Caco-2 (cell line): ENCODE data around the gene KIF13A. TPM values are rescaled to one million over a fixed set of nuclear protein-coding genes. Genes with fewer than 3 reads are reported as not detected.

Experiments used
- BruUV-seq: library from RNA; stranded (reverse); fragments of 400-500 nt; replicated peaks from 2 replicates; lab custom pipeline; 2021; lab: Mats Ljungman, UMichigan
- CTCF ChIA-PET: fragments of 300-600 bp; sonication (Branson Sonifier 250); formaldehyde crosslinking; loops from one replicate; lab custom pipeline; 2022; ENCODE audit warnings: antibody characterized with exemption; lab: Charles Lee
- POLR2A ChIA-PET: fragments of 300-600 bp; sonication (Branson Sonifier 250); formaldehyde crosslinking; loops from one replicate; lab custom pipeline; 2022; ENCODE audit warnings: antibody characterized with exemption; lab: Charles Lee
- DNase-seq, 2 experiments: peaks; one replicate each; pipeline versions ENCODE4 v3.0.0 to v3.0.0-alpha.2; 2020 to 2022
- H3K27me3 ChIP-seq: replicated peaks from 2 replicates; pipeline ENCODE4 v1.6.0; 2011; ENCODE audit warnings: low read length; ENCODE audit not compliant: control insufficient read depth, insufficient read depth
- H3K36me3 ChIP-seq: 2 replicates; pipeline ENCODE4 v1.5.1; 2011; ENCODE audit warnings: low read length; ENCODE audit not compliant: control insufficient read depth, insufficient read depth
- H3K4me1 ChIP-seq: fragments of 250-450 bp; sonication (Bioruptor Pico); 2 replicates; pipeline ENCODE4 v1.5.1; 2020; ENCODE audit warnings: mild to moderate bottlenecking
- H3K4me3 ChIP-seq: 2 replicates; pipeline ENCODE4 v1.5.1; 2011; ENCODE audit warnings: low read depth, mild to moderate bottlenecking, control low read depth, low read length
- H3K9me3 ChIP-seq: fragments of 250-450 bp; sonication (Bioruptor Pico); 2 replicates; pipeline ENCODE4 v1.5.1; 2020; ENCODE audit warnings: mild to moderate bottlenecking, moderate library complexity
- H3K27ac Mint-ChIP-seq: one replicate; pipeline ENCODE4 v1.8.0; 2022; ENCODE audit warnings: mixed read lengths; ENCODE audit not compliant: unreplicated experiment
- H3K27me3 Mint-ChIP-seq: one replicate; pipeline ENCODE4 v1.8.0; 2022; ENCODE audit warnings: mixed read lengths; ENCODE audit not compliant: insufficient read depth, unreplicated experiment
- H3K36me3 Mint-ChIP-seq: one replicate; pipeline ENCODE4 v1.8.0; 2022; ENCODE audit warnings: mild to moderate bottlenecking, mixed read lengths; ENCODE audit not compliant: insufficient read depth, unreplicated experiment
- H3K4me1 Mint-ChIP-seq: one replicate; pipeline ENCODE4 v1.8.0; 2022; ENCODE audit warnings: low read depth, mixed read lengths; ENCODE audit not compliant: unreplicated experiment
- H3K4me3 Mint-ChIP-seq: one replicate; pipeline ENCODE4 v1.8.0; 2022; ENCODE audit warnings: mild to moderate bottlenecking, moderate library complexity, mixed read lengths; ENCODE audit not compliant: unreplicated experiment
- H3K9me3 Mint-ChIP-seq: one replicate; pipeline ENCODE4 v1.8.0; 2022; ENCODE audit warnings: mixed read lengths; ENCODE audit not compliant: unreplicated experiment
- CTCF ChIP-seq, 2 experiments: fragments of 200-600 bp in 1 of 2; IDR thresholded peaks; 1 replicate in 1 of 2; 2 replicates in 1 of 2; pipeline versions ENCODE4 v1.5.1 to v1.8.0; 2011 to 2022; ENCODE audit warnings: antibody characterized with exemption in 1 of 2, control low read depth in 1 of 2, inconsistent platforms in 1 of 2, low read depth in 1 of 2, low read length in 1 of 2, mild to moderate bottlenecking in 1 of 2, moderate library complexity in 1 of 2; ENCODE audit not compliant: insufficient read depth in 1 of 2, severe bottlenecking in 1 of 2, unreplicated experiment in 1 of 2
- intact Hi-C: fragments of 100-400 bp; cut with micrococcal nuclease; formaldehyde crosslinking; loops from one replicate; pipeline ENCODE4 v1.10.0; 2022; ENCODE audit not compliant: unreplicated experiment
- total RNA-seq: library from RNA; stranded (reverse); gene quantifications from 2 replicates; pipeline ENCODE4 v1.2.3, GENCODE V29; 2022

The KIF13A gene
- total RNA-seq, 1 experiment from 2014 or later, result 13.8 TPM

GRCh38 chr6:17721671-17722070, 265.8 kb downstream of the KIF13A start:
- Mint-ChIP-seq H3K9me3 (no peaks in the 10 kb centered on the region), H3K27me3 (no peaks in the 10 kb centered on the region), H3K36me3 (peaks cover 16% of the 10 kb centered on the region), H3K4me1 (peaks cover 18% of the 10 kb centered on the region), H3K4me3 (peak overlapping the region; percentile 71), H3K27ac (peak overlapping the region; percentile 98)
- Histone ChIP-seq H3K9me3 (no peaks in the 10 kb centered on the region), H3K27me3 (no peaks in the 10 kb centered on the region), H3K4me3 (no peak overlapping the region), H3K36me3 (no peaks in the 10 kb centered on the region), H3K4me1 (peaks cover 45% of the 10 kb centered on the region)
- intact Hi-C loops, result loop anchor here (1.0 kb wide), 2 partner anchors 7 to 15 kb away; partner anchors contain the start of gene NUP153
- ChIA-PET CTCF (interaction anchor here (0.7 kb wide), 1 partner anchor 196 kb away, joined by 8 read pairs; no protein-coding TSS in a partner anchor), POLR2A (interaction anchor here (0.6 to 1.7 kb wide), 2 partner anchors 15 to 19 kb away, joined by 4 to 6 read pairs; partner anchors contain the start of gene NUP153)
- TSS peak; percentile 82 for BruUV-seq
- no peak for TF ChIP-seq CTCF (IDR thresholded peaks at IDR 0.05; ENCODE audit: insufficient read depth in 1 of 2, low read depth in 1 of 2, low read length in 1 of 2, severe bottlenecking in 1 of 2, unreplicated experiment in 1 of 2)
- DNase-seq, result no peak

- Histone ChIP-seq H3K4me1 (peaks cover 46% of the 10 kb centered on the region), H3K27me3 (no peaks in the 10 kb centered on the region), H3K9me3 (no peaks in the 10 kb centered on the region), H3K4me3 (no peak overlapping the region), H3K36me3 (no peaks in the 10 kb centered on the region)
- no peak for TF ChIP-seq CTCF (IDR thresholded peaks at IDR 0.05; ENCODE audit: insufficient read depth in 1 of 2, low read depth in 1 of 2, low read length in 1 of 2, severe bottlenecking in 1 of 2, unreplicated experiment in 1 of 2)
- H3K27me3 Mint-ChIP-seq, result no peaks in the 10 kb centered on the region
- no peak for DNase-seq
- no peak overlapping the region for H3K4me3 Mint-ChIP-seq
- H3K36me3 Mint-ChIP-seq, result peaks cover 16% of the 10 kb centered on the region
- CTCF ChIA-PET, result interaction anchor here (0.6 kb wide), 1 partner anchor 34 kb away, joined by 3 read pairs; no protein-coding TSS in a partner anchor
- POLR2A ChIA-PET, result no interaction called here
- no peak overlapping the region for H3K27ac Mint-ChIP-seq
- peaks cover 28% of the 10 kb centered on the region for H3K4me1 Mint-ChIP-seq
- H3K9me3 Mint-ChIP-seq, result no peaks in the 10 kb centered on the region
- no TSS peak for BruUV-seq
- intact Hi-C loops, result no loop called here
These were observed 268.0 kb downstream of the KIF13A start for GRCh38 chr6:17719323-17720041.

GRCh38 chr6:17716221-17716620, 271.2 kb downstream of the KIF13A start:
- no peak for TF ChIP-seq CTCF (IDR thresholded peaks at IDR 0.05; ENCODE audit: insufficient read depth in 1 of 2, low read depth in 1 of 2, low read length in 1 of 2, severe bottlenecking in 1 of 2, unreplicated experiment in 1 of 2)
- Mint-ChIP-seq H3K9me3 (no peaks in the 10 kb centered on the region), H3K4me3 (no peak overlapping the region), H3K27ac (no peak overlapping the region), H3K27me3 (no peaks in the 10 kb centered on the region), H3K36me3 (no peaks in the 10 kb centered on the region), H3K4me1 (peaks cover 19% of the 10 kb centered on the region)
- Histone ChIP-seq H3K27me3 (no peaks in the 10 kb centered on the region), H3K4me1 (peaks cover 45% of the 10 kb centered on the region), H3K9me3 (no peaks in the 10 kb centered on the region), H3K36me3 (no peaks in the 10 kb centered on the region), H3K4me3 (no peak overlapping the region)
- POLR2A ChIA-PET, result no interaction called here
- no peak for DNase-seq
- CTCF ChIA-PET, result no interaction called here
- no TSS peak for BruUV-seq
- intact Hi-C loops, result no loop called here
